ENCODE measurements around the gene TRIM67. TPM values are rescaled to one million over a fixed set of nuclear protein-coding genes. Genes with fewer than 3 reads are reported as not detected.

Gene TRIM67
- total and polyA plus RNA-seq, 9 of the 15 experiments (the other 6 are each of a cell fraction or from before 2014, with no cell fraction given), result 0.04 to 0.60 (median 0.31) TPM

GRCh38 chr1:231194843-231195516 lies 33.1 kb downstream of the TRIM67 start (continued):
- no peak for TF ChIP-seq NBN (IDR thresholded peaks at IDR 0.05; ENCODE audit: low read depth)
- no peak for TF ChIP-seq HMG20B (CRISPR knock-in tag; IDR thresholded peaks at IDR 0.05)
- TF ChIP-seq CEBPB (tag; IDR thresholded peaks at IDR 0.05), result no peak
- 0 out of 2 replicates have a peak, but pooled peaks have one; percentile 61 for TF ChIP-seq SOX6 (IDR thresholded peaks at IDR 0.05)
- no peak for TF ChIP-seq DEAF1 (CRISPR knock-in tag; IDR thresholded peaks at IDR 0.05)
- TF ChIP-seq ATF2 (CRISPR knock-in tag; IDR thresholded peaks at IDR 0.05), result no peak
- TF ChIP-seq RBM34 (IDR thresholded peaks at IDR 0.05; ENCODE audit: borderline replicate concordance, insufficient read depth, low read length), result no peak
- no peak for TF ChIP-seq KAT2B (IDR thresholded peaks at IDR 0.05; ENCODE audit: low read depth, low read length)
- no peak for TF ChIP-seq EZH2 (IDR thresholded peaks at IDR 0.05; ENCODE audit: borderline replicate concordance, low read depth, low read length)
- TF ChIP-seq FOXO4 (CRISPR knock-in tag; IDR thresholded peaks at IDR 0.05), result no peak
- TF ChIP-seq SFPQ (IDR thresholded peaks at IDR 0.05; ENCODE audit: low read depth, low read length), result no peak
- TF ChIP-seq MAZ (CRISPR knock-in tag; conservative IDR thresholded peaks at IDR 0.05 in 1 of 2, IDR thresholded peaks at IDR 0.05 in 1 of 2), result no peak
- no peak for TF ChIP-seq NUFIP1 (IDR thresholded peaks at IDR 0.05; ENCODE audit: partially characterized antibody)
- no peak for TF ChIP-seq E2F4 (CRISPR knock-in tag; IDR thresholded peaks at IDR 0.05; ENCODE audit: low read depth)
- no peak for TF ChIP-seq ZNF561 (CRISPR knock-in tag; conservative IDR thresholded peaks at IDR 0.05)
- no peak for TF ChIP-seq RAD21 (CRISPR knock-in tag; conservative IDR thresholded peaks at IDR 0.05 in 1 of 2, IDR thresholded peaks at IDR 0.05 in 1 of 2)
- no peak for TF ChIP-seq ZNF217 (CRISPR knock-in tag; IDR thresholded peaks at IDR 0.05)
- TF ChIP-seq BRD9 (IDR thresholded peaks at IDR 0.05; ENCODE audit: low read depth, partially characterized antibody), result no peak
- TF ChIP-seq STAG1 (CRISPR knock-in tag; IDR thresholded peaks at IDR 0.05; ENCODE audit: borderline replicate concordance), result no peak

Measured in K562 (cell line).